Body of pancreas (tissue), 4 donors: ENCODE measurements around the gene ZMYND15. TPM values are rescaled to one million over a fixed set of nuclear protein-coding genes. Genes with fewer than 3 reads are reported as not detected.

Experiments
- ATAC-seq: fragments of 150-250 bp; one replicate; pipeline ENCODE4 v1.9.1; 2016
- DNase-seq, 4 donors: peaks; one replicate each; pipeline ENCODE4 v3.0.0-alpha.2; 2019
- H3K27ac ChIP-seq, 4 donors: fragments of 200-600 bp; sonication (generic); 1 replicate in 3 of 4; 2 replicates in 1 of 4; pipeline versions ENCODE4 v1.5.1 to v1.6.1; 2016 to 2019; ENCODE audit warnings: mild to moderate bottlenecking in 1 of 4, mixed read lengths in 1 of 4, moderate library complexity in 1 of 4
- H3K27me3 ChIP-seq, 2 donors: fragments of 200-600 bp; sonication (generic); one replicate each; pipeline ENCODE4 v1.6.0; 2016; ENCODE audit warnings: mild to moderate bottlenecking in 1 of 2
- H3K36me3 ChIP-seq, 2 donors: fragments of 200-600 bp; sonication (generic); replicated peaks in 1 of 2; 2 replicates each; pipeline ENCODE4 v1.5.1; 2016; ENCODE audit warnings: low read depth in 2 of 2; ENCODE audit not compliant: insufficient read depth in 1 of 2
- H3K4me1 ChIP-seq: fragments of 200-600 bp; sonication (generic); one replicate; pipeline ENCODE4 v1.6.0; 2016
- H3K4me3 ChIP-seq, 2 donors: fragments of 200-600 bp; sonication (generic); 1 replicate in 1 of 2; 2 replicates in 1 of 2; pipeline ENCODE4 v1.5.1; 2016 to 2019
- H3K9me3 ChIP-seq, 3 donors: fragments of 200-600 bp; sonication (generic); 1 replicate in 2 of 3; 2 replicates in 1 of 3; pipeline ENCODE4 v1.5.1; 2016
- CTCF ChIP-seq, 7 experiments: fragments of 450-650 bp in 4 of 7; fragments of 200-600 bp in 3 of 7; sonication (generic) in 3 of 7; IDR thresholded peaks; one replicate each; pipeline ENCODE4 v1.5.1; 2016 to 2019; ENCODE audit warnings: antibody characterized with exemption in 7 of 7
- POLR2A ChIP-seq, 3 donors: fragments of 450-650 bp; IDR thresholded peaks; one replicate each; pipeline ENCODE4 v1.6.1; 2016; ENCODE audit warnings: antibody characterized with exemption in 3 of 3, mild to moderate bottlenecking in 2 of 3
- WGBS, 2 donors: methylation state at CpG; one replicate each; pipeline ENCODE4 v1.1.5; 2017; 5-methylcytosine and 5-hydroxymethylcytosine counted together
- intact Hi-C: fragments of 100-400 bp; cut with DNase I; formaldehyde crosslinking; loops from one replicate; pipeline ENCODE4 v1.15.1; 2023
- total RNA-seq, 2 donors: library from RNA; depleted of rRNA; stranded (reverse); fragments of >200 nt; gene quantifications; one replicate each; pipeline ENCODE4 v1.1.0, GENCODE V29; 2016

ZMYND15 gene
- total RNA-seq, 2 donors from 2014 or later = 0.52 to 2.3 TPM

- 93 to 96% methylated on average over 15 of the region's 15 CpGs for WGBS, 2 donors
These were observed 34.6 kb upstream of the ZMYND15 start for GRCh38 chr17:4704991-4705390.

GRCh38 chr17:4706121-4706520 lies 33.5 kb upstream of the ZMYND15 start:
- intact Hi-C loops = loop anchor here (10.0 kb wide), 1 partner anchor 189 kb away; the partner anchor contains the start of gene C17orf107
- Histone ChIP-seq H3K9me3 (no peaks in the 10 kb centered on the region), H3K4me1 (peaks cover 23% of the 10 kb centered on the region), H3K27ac (no peak overlapping the region), H3K4me3 (no peak overlapping the region), H3K27me3 (no peaks in the 10 kb centered on the region), H3K36me3 (no peaks in the 10 kb centered on the region)
- WGBS, 2 donors = 80 to 85% methylated on average over 7 of the region's 7 CpGs
- TF ChIP-seq CTCF (IDR thresholded peaks at IDR 0.05) (no peak), POLR2A (IDR thresholded peaks at IDR 0.05) (no peak)
- DNase-seq = no peak
- no peak for ATAC-seq

More at GRCh38 chr17:4704991-4705390, 34.6 kb upstream of the ZMYND15 start:
- DNase-seq (no peak), ATAC-seq (no peak)
- no peaks in the 10 kb centered on the region for H3K36me3 ChIP-seq
- TF ChIP-seq POLR2A (IDR thresholded peaks at IDR 0.05) (no peak), CTCF (IDR thresholded peaks at IDR 0.05) (no peak)
- intact Hi-C loops = loop anchor here (10.0 kb wide), 1 partner anchor 190 kb away; the partner anchor contains the start of gene C17orf107
- H3K4me3 ChIP-seq = no peak overlapping the region
- no peaks in the 10 kb centered on the region for H3K27me3 ChIP-seq
- H3K27ac ChIP-seq = no peak overlapping the region
- H3K4me1 ChIP-seq = peaks cover 20% of the 10 kb centered on the region
- no peaks in the 10 kb centered on the region for H3K9me3 ChIP-seq

- intact Hi-C loops = loop anchor here (10.0 kb wide), 1 partner anchor 186 kb away; the partner anchor contains the start of gene C17orf107
- peak in 2 of 4 donors; percentile 32 to 39 for DNase-seq
- H3K4me3 ChIP-seq = no peak overlapping the region
These were observed 31.2 kb upstream of the ZMYND15 start for GRCh38 chr17:4708436-4708835.

GRCh38 chr17:4709794-4710692 lies 29.6 kb upstream of the ZMYND15 start, which contains the start of gene ARRB2:
TSS of gene ARRB2 (plus strand) at chr17:4710632. CDS start at chr17:4710722, 90 bp downstream.
- intact Hi-C loops = loop anchor here (10.0 kb wide), 1 partner anchor 185 kb away; the partner anchor contains the start of gene C17orf107
- H3K36me3 ChIP-seq = no peaks in the 10 kb centered on the region
- DNase-seq = peak; percentile 96 to 99 (median 98)
- no peaks in the 10 kb centered on the region for H3K9me3 ChIP-seq
- TF ChIP-seq POLR2A (IDR thresholded peaks at IDR 0.05) (peak in 2 of 3 donors; percentile 9 to 65), CTCF (IDR thresholded peaks at IDR 0.05) (peak; percentile 39 to 95 (median 86))
- no peaks in the 10 kb centered on the region for H3K27me3 ChIP-seq
- peak within 1 kb of the TSS; percentile 73 to 88 (median 84) for H3K27ac ChIP-seq
- H3K4me3 ChIP-seq = peak within 1 kb of the TSS; percentile 35 to 46
- peaks cover 19% of the 10 kb centered on the region for H3K4me1 ChIP-seq
- ATAC-seq = peak; percentile 90
- WGBS, 2 donors = 1% methylated on average over 38 to 44 of the region's 67 CpGs

More at GRCh38 chr17:4708436-4708835, 31.2 kb upstream of the ZMYND15 start:
- H3K27me3 ChIP-seq = no peaks in the 10 kb centered on the region
- H3K27ac ChIP-seq = no peak overlapping the region
- ATAC-seq = no peak
- WGBS, 2 donors = 58 to 69% methylated on average over 8 of the region's 8 CpGs
- H3K9me3 ChIP-seq = no peaks in the 10 kb centered on the region
- peaks cover 25% of the 10 kb centered on the region for H3K4me1 ChIP-seq
- no peaks in the 10 kb centered on the region for H3K36me3 ChIP-seq
- no peak for TF ChIP-seq CTCF (IDR thresholded peaks at IDR 0.05)
- TF ChIP-seq POLR2A (IDR thresholded peaks at IDR 0.05) = peak in 2 of 3 donors; percentile 37 to 38
